Gastroesophageal sphincter (tissue), 4 donors: ENCODE measurements around the gene OR51L1. TPM values are rescaled to one million over a fixed set of nuclear protein-coding genes. Genes with fewer than 3 reads are reported as not detected.
"Not testable (repeated sequence)": the region's sequence is repeated elsewhere in the genome, so short reads cannot be mapped to it uniquely, and the experiment has no call there.

ENCODE experiments used
- ATAC-seq: fragments of 150-250 bp; one replicate; pipeline ENCODE4 v1.9.1; 2016; ENCODE audit warnings: mild to moderate bottlenecking, moderate library complexity
- H3K27ac ChIP-seq, 4 donors: fragments of 200-600 bp; sonication (generic) in 3 of 4; 1 replicate in 3 of 4; 2 replicates in 1 of 4; pipeline ENCODE4 v1.5.1; 2016 to 2019
- H3K27me3 ChIP-seq: fragments of 200-600 bp; sonication (generic); one replicate; pipeline ENCODE4 v1.5.1; 2019
- H3K36me3 ChIP-seq, 2 donors: fragments of 200-600 bp; sonication (generic); one replicate each; pipeline ENCODE4 v1.5.1; 2019; ENCODE audit warnings: control low read depth in 1 of 2
- H3K4me1 ChIP-seq, 3 donors: fragments of 200-600 bp; sonication (generic); 1 replicate in 2 of 3; 2 replicates in 1 of 3; pipeline ENCODE4 v1.5.1; 2016 to 2019; ENCODE audit warnings: control low read depth in 2 of 3
- H3K4me3 ChIP-seq, 2 donors: fragments of 200-600 bp; sonication (generic); one replicate each; pipeline ENCODE4 v1.5.1; 2019; ENCODE audit warnings: mild to moderate bottlenecking in 1 of 2, moderate library complexity in 1 of 2
- H3K9me3 ChIP-seq, 3 donors: fragments of 200-600 bp; sonication (generic); one replicate each; pipeline ENCODE4 v1.5.1; 2017 to 2019; ENCODE audit warnings: control low read depth in 2 of 3
- EP300 ChIP-seq: sonication (generic); formaldehyde crosslinking; IDR thresholded peaks from one replicate; pipeline ENCODE4 v1.6.1; 2017; ENCODE audit warnings: antibody characterized with exemption, mild to moderate bottlenecking
- POLR2A ChIP-seq, 2 donors: fragments of 450-650 bp; IDR thresholded peaks; one replicate each; pipeline ENCODE4 v1.6.1; 2017; ENCODE audit warnings: antibody characterized with exemption in 2 of 2, mild to moderate bottlenecking in 2 of 2, moderate library complexity in 1 of 2
- POLR2AphosphoS5 ChIP-seq: sonication (generic); formaldehyde crosslinking; IDR thresholded peaks from one replicate; pipeline ENCODE4 v1.6.1; 2017; ENCODE audit warnings: antibody characterized with exemption
- WGBS, 2 donors: methylation state at CpG; one replicate each; pipeline ENCODE4 v1.1.5; 2018; ENCODE audit warnings: low coverage in 1 of 2; 5-methylcytosine and 5-hydroxymethylcytosine counted together
- total RNA-seq, 4 donors: library from RNA; depleted of rRNA; stranded (reverse); fragments of >200 nt; gene quantifications; one replicate each; pipeline ENCODE4 v1.1.0, GENCODE V29; 2016
- TF ChIP-seq, protein P1 (sequence below), 4 experiments: fragments of 200-600 bp in 2 of 4; fragments of 450-650 bp in 2 of 4; sonication (generic) in 1 of 4; IDR thresholded peaks; one replicate each; pipeline ENCODE4 v1.5.1; 2017 to 2019; ENCODE audit warnings: antibody characterized with exemption in 4 of 4, mild to moderate bottlenecking in 2 of 4, moderate library complexity in 2 of 4

OR51L1 gene, protein sequence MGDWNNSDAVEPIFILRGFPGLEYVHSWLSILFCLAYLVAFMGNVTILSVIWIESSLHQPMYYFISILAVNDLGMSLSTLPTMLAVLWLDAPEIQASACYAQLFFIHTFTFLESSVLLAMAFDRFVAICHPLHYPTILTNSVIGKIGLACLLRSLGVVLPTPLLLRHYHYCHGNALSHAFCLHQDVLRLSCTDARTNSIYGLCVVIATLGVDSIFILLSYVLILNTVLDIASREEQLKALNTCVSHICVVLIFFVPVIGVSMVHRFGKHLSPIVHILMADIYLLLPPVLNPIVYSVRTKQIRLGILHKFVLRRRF
- total RNA-seq = under 1 TPM in 1 of 4 donors, not detected in 3; 0.31 TPM

DNA sequence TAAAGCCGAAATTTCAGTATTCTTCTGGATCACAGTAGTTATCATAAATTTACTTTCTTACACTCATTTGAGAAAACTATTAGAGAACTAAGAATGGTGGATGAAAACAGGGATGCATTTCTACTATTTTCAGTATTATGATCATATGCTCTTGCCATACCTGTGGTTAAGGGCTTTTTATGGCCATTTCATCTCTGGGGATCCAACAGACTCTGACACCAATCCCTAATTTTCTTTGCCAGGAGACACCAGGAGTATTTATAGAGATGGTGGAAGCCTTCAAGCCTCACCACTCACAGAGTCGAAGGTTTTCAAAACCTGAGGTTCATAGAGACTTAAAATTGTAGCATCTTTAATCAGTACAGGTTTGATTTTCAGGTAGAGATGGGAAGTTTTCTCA, at the start of gene OR51L1:
OR51L1 (plus strand) TSS at position 301 of the 400 bp plus-strand sequence. CDS start 4,132 bp downstream, outside the sequence.
- H3K9me3 ChIP-seq = no peaks in the 10 kb centered on the region
- no peaks in the 10 kb centered on the region for H3K27me3 ChIP-seq
- no peak within 1 kb of the TSS for H3K27ac ChIP-seq
- H3K36me3 ChIP-seq = no peaks in the 10 kb centered on the region
- H3K4me3 ChIP-seq = no peak within 1 kb of the TSS
- no peaks in the 10 kb centered on the region for H3K4me1 ChIP-seq
- TF ChIP-seq POLR2AphosphoS5 = no peak
- TF ChIP-seq EP300 = no peak
- TF ChIP-seq, protein P1, sequence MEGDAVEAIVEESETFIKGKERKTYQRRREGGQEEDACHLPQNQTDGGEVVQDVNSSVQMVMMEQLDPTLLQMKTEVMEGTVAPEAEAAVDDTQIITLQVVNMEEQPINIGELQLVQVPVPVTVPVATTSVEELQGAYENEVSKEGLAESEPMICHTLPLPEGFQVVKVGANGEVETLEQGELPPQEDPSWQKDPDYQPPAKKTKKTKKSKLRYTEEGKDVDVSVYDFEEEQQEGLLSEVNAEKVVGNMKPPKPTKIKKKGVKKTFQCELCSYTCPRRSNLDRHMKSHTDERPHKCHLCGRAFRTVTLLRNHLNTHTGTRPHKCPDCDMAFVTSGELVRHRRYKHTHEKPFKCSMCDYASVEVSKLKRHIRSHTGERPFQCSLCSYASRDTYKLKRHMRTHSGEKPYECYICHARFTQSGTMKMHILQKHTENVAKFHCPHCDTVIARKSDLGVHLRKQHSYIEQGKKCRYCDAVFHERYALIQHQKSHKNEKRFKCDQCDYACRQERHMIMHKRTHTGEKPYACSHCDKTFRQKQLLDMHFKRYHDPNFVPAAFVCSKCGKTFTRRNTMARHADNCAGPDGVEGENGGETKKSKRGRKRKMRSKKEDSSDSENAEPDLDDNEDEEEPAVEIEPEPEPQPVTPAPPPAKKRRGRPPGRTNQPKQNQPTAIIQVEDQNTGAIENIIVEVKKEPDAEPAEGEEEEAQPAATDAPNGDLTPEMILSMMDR (IDR thresholded peaks at IDR 0.05) = no peak
- no peak for TF ChIP-seq POLR2A (IDR thresholded peaks at IDR 0.05)
- ATAC-seq = no peak
- WGBS, 2 donors = 100% methylated on average over 1 of the region's 2 CpGs

DNA sequence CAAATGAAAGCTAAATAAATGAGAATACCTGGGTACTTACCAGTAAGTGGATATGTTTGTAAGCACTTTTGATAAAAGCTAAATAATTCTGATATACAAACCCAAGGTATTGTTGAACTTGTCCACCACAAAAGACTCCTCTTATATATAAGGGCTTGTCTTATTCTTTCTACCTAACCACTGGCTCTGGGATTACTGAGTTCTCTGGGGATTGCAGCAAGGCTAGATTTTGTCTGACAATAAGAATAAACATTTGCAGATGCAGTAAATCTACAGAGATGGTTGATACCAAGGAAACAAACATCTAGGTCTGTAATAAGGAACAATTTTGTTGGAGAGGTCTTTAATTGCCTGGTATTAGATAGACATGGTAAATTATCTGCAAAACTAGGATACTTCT, 47.1 kb upstream of the OR51L1 start, which contains the start of gene OR51A4:
OR51A4 (minus strand) TSS at position 101 of the 400 bp plus-strand sequence. CDS start 505 bp downstream, outside the sequence.
- H3K4me3 ChIP-seq = no peak within 1 kb of the TSS
- no peaks in the 10 kb centered on the region for H3K4me1 ChIP-seq
- no peak within 1 kb of the TSS for H3K27ac ChIP-seq
- H3K27me3 ChIP-seq = no peaks in the 10 kb centered on the region
- H3K36me3 ChIP-seq = no peaks in the 10 kb centered on the region
- no peaks in the 10 kb centered on the region for H3K9me3 ChIP-seq
- TF ChIP-seq POLR2A (IDR thresholded peaks at IDR 0.05) (no peak), EP300 (no peak), POLR2AphosphoS5 (no peak)
- TF ChIP-seq, protein P1 (IDR thresholded peaks at IDR 0.05) = no peak
- ATAC-seq = no peak

DNA sequence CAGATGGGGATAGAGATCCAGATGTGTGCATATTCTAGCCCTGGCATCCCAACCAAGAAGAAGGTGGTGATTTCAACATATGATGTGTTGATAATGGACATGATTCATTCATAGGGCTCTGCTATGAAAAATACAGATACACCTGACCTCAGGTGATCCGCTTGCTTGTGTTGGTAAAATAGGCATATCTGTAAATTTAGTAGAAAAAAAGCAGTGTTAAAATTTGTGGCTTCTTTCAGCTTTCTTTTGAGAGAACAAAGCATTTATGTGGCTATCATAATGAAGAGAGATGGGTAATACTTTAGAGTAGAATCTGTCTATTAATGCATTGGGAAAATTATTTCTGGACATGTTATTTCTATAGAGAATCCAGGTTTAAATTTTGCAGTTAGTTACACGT, 39.0 kb upstream of the OR51L1 start, which contains the start of gene OR51A2:
OR51A2 (minus strand) TSS at position 101 of the 400 bp plus-strand sequence; CDS start at position 101, 0 bp downstream.
- H3K27ac ChIP-seq, H3K4me3 ChIP-seq, H3K9me3 ChIP-seq, ATAC-seq, H3K36me3 ChIP-seq, H3K27me3 ChIP-seq, H3K4me1 ChIP-seq: not testable (repeated sequence)
- 62 to 83% methylated on average over 2 of the region's 2 CpGs for WGBS, 2 donors

DNA sequence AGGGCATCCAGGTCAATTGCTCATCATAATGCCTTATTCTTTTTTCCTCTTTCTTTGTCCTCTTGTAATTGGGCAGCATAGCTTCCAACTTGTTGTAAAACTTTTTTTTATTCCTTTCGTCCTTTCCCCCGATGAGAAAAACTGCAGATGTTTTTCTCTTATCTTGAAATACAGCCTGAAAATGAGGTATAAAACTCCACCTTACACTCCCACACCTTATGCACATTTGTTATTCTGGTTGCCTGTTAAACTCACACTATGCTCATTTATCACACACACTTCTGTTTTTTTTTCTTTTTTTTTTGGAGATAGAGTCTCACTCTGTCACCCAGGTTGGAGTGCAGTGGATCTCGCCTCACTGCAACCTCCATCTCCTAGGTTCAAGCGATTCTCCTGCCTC, 37.3 kb upstream of the OR51L1 start:
- Histone ChIP-seq H3K27ac (no peak overlapping the region), H3K4me1 (no peaks in the 10 kb centered on the region), H3K4me3 (no peak overlapping the region), H3K9me3 (no peaks in the 10 kb centered on the region), H3K27me3 (no peaks in the 10 kb centered on the region), H3K36me3 (no peaks in the 10 kb centered on the region)
- ATAC-seq = no peak
- 74 to 80% methylated on average over 4 of the region's 4 CpGs for WGBS, 2 donors
- no peak for TF ChIP-seq EP300
- TF ChIP-seq, protein P1 (IDR thresholded peaks at IDR 0.05) = no peak
- TF ChIP-seq POLR2A (IDR thresholded peaks at IDR 0.05) = no peak
- TF ChIP-seq POLR2AphosphoS5 = no peak

DNA sequence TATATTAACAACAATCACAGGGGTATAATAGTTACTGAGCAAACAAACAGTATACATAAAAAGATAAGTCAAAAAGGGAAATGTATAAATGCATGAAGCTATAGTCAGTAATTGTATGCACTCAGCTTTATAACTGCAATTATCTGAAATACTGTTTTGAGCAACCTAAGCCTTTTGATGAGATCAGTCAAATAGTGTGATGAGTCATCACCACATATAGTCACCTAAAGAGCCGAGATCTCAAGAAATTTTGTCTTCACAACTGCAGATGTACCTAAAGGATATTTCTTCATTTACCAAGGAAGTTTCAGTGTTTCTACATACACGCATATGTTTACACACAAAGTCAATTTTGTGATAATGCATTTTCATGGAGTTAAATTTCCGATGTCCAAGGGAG, 33.8 kb upstream of the OR51L1 start:
- Histone ChIP-seq H3K4me1 (no peaks in the 10 kb centered on the region), H3K27me3 (no peaks in the 10 kb centered on the region), H3K27ac (no peak overlapping the region), H3K4me3 (no peak overlapping the region), H3K9me3 (no peaks in the 10 kb centered on the region), H3K36me3 (no peaks in the 10 kb centered on the region)
- no peak for TF ChIP-seq POLR2AphosphoS5
- TF ChIP-seq EP300 = no peak
- no peak for TF ChIP-seq POLR2A (IDR thresholded peaks at IDR 0.05)
- TF ChIP-seq, protein P1 (IDR thresholded peaks at IDR 0.05) = no peak
- ATAC-seq = no peak
- 73 to 78% methylated on average over 3 of the region's 3 CpGs for WGBS, 2 donors
